GM12892 (cell line): ENCODE measurements around the gene TYK2.

Experiments used
- POLR2A ChIP-seq: IDR thresholded peaks from 2 replicates; pipeline ENCODE4 v1.6.1; 2011; ENCODE audit warnings: low read depth, low read length, control low read depth
- POLR2AphosphoS5 ChIP-seq: IDR thresholded peaks from 2 replicates; pipeline ENCODE4 v1.6.1; 2011; ENCODE audit warnings: low read depth, low read length, control low read depth

- TF ChIP-seq POLR2A (no peak), POLR2AphosphoS5 (no peak)
These were observed 50.8 kb downstream of the TYK2 start for GRCh38 chr19:10329555-10329954.
